HCT116 (cell line): ENCODE data around the gene ASRGL1. TPM values are rescaled to one million over a fixed set of nuclear protein-coding genes. Genes with fewer than 3 reads are reported as not detected.

Source experiments
- ATAC-seq: fragments of 200-7000 bp; cut with Tn5 transposase; 2 replicates; pipeline ENCODE4 v1.9.1; 2020; ENCODE audit warnings: mild to moderate bottlenecking, moderate library complexity
- BruUV-seq: library from RNA; stranded (reverse); fragments of 400-500 nt; replicated peaks from 2 replicates; lab custom pipeline; 2021; lab: Mats Ljungman, UMichigan
- CTCF ChIA-PET: fragments of 300-600 bp; sonication (Branson Sonifier 250); formaldehyde crosslinking; loops from one replicate; lab custom pipeline; 2021; ENCODE audit warnings: antibody characterized with exemption; lab: Charles Lee
- POLR2A ChIA-PET: fragments of 300-600, 350-600 bp; sonication (Branson Sonifier 250); formaldehyde crosslinking; loops from one replicate; lab custom pipeline; 2021; ENCODE audit warnings: antibody characterized with exemption; lab: Charles Lee
- RAD21 ChIA-PET, 2 experiments: fragments of 300-600 bp; sonication (Branson Sonifier 250); formaldehyde crosslinking; loops; one replicate each; lab custom pipeline; 2023; ENCODE audit warnings: low total read pairs in 2 of 2; ENCODE audit not compliant: uncharacterized antibody in 2 of 2, unreplicated experiment in 2 of 2, low non-redundant PET in 1 of 2; lab: Charles Lee
- DNase-seq: peaks from one replicate; pipeline ENCODE4 v3.0.0-alpha.2; 2010; ENCODE audit warnings: low read depth, low spot score
- H2AFZ ChIP-seq: fragments of 200-600 bp; shearing (Covaris generic), sonication (generic); 2 replicates; pipeline ENCODE4 v1.6.1; 2017; ENCODE audit warnings: low read depth, mixed run types, mixed read lengths, antibody characterized with exemption, low read length; ENCODE audit not compliant: poor library complexity, severe bottlenecking
- H3K27ac ChIP-seq: 2 replicates; pipeline ENCODE4 v1.5.1; 2012; ENCODE audit warnings: low read depth, low read length
- H3K27me3 ChIP-seq: fragments of 200-600 bp; sonication (generic); 2 replicates; pipeline ENCODE4 v1.6.1; 2016; ENCODE audit warnings: mixed run types, low read length, mixed read lengths; ENCODE audit not compliant: insufficient read depth
- H3K36me3 ChIP-seq, 2 experiments: fragments of 200-500 bp in 1 of 2; fragments of 200-600 bp in 1 of 2; sonication (Bioruptor generic) in 1 of 2; sonication (generic) in 1 of 2; 2 replicates each; pipeline versions ENCODE4 v1.5.1 to v1.6.1; 2014 to 2016; ENCODE audit warnings: low read length in 2 of 2, inconsistent platforms in 1 of 2, mixed read lengths in 1 of 2, mixed run types in 1 of 2; ENCODE audit not compliant: insufficient read depth in 2 of 2, control insufficient read depth in 1 of 2
- H3K4me1 ChIP-seq, 2 experiments: fragments of 200-600 bp in 1 of 2; sonication (generic) in 1 of 2; 2 replicates each; pipeline versions ENCODE4 v1.5.1 to v1.6.1; 2012 to 2017; ENCODE audit warnings: low read length in 2 of 2, inconsistent platforms in 1 of 2, mild to moderate bottlenecking in 1 of 2, mixed read lengths in 1 of 2, mixed run types in 1 of 2, moderate library complexity in 1 of 2; ENCODE audit not compliant: insufficient read depth in 2 of 2, control insufficient read depth in 1 of 2
- H3K4me2 ChIP-seq: fragments of 200-600 bp; sonication (generic); 2 replicates; pipeline ENCODE4 v1.6.1; 2017; ENCODE audit warnings: mixed run types, low read length, mixed read lengths
- H3K4me3 ChIP-seq, 2 experiments: fragments of 200-600 bp in 1 of 2; sonication (generic) in 1 of 2; replicated peaks in 1 of 2; 2 replicates each; pipeline ENCODE4 v1.5.1; 2011 to 2016; ENCODE audit warnings: low read length in 2 of 2, control low read depth in 1 of 2, low read depth in 1 of 2, mild to moderate bottlenecking in 1 of 2, mixed read lengths in 1 of 2, mixed run types in 1 of 2
- H3K79me2 ChIP-seq: fragments of 200-600 bp; sonication (generic); 2 replicates; pipeline ENCODE4 v1.6.1; 2017; ENCODE audit warnings: mild to moderate bottlenecking, mixed run types, low read length, moderate library complexity, mixed read lengths; ENCODE audit not compliant: insufficient read depth
- H3K9ac ChIP-seq: fragments of 200-600 bp; sonication (generic); 2 replicates; pipeline ENCODE4 v1.6.1; 2016; ENCODE audit warnings: low read length, mixed read lengths
- H3K9me2 ChIP-seq: fragments of 200-600 bp; sonication (generic), shearing (Covaris generic); 2 replicates; pipeline ENCODE4 v1.6.1; 2017; ENCODE audit warnings: mixed run types, mild to moderate bottlenecking, moderate library complexity; ENCODE audit not compliant: insufficient read depth
- H3K9me3 ChIP-seq, 2 experiments: fragments of 200-500 bp in 1 of 2; fragments of 200-600 bp in 1 of 2; sonication (Bioruptor generic) in 1 of 2; sonication (generic) in 1 of 2; 2 replicates each; pipeline ENCODE4 v1.6.1; 2014 to 2017; ENCODE audit warnings: low read length in 2 of 2, mixed read lengths in 2 of 2, inconsistent platforms in 1 of 2, low read depth in 1 of 2, mild to moderate bottlenecking in 1 of 2, mixed run types in 1 of 2, moderate library complexity in 1 of 2; ENCODE audit not compliant: control insufficient read depth in 1 of 2, insufficient read depth in 1 of 2
- H4K20me1 ChIP-seq: fragments of 200-600 bp; sonication (generic), shearing (Covaris generic); 2 replicates; pipeline ENCODE4 v1.6.1; 2017; ENCODE audit warnings: mixed run types, mild to moderate bottlenecking, moderate library complexity; ENCODE audit not compliant: insufficient read depth
- CBX3 ChIP-seq: IDR thresholded peaks from 2 replicates; pipeline ENCODE4 v1.6.1; 2012; ENCODE audit warnings: low read depth
- CTCF ChIP-seq, 3 experiments: fragments of 200-600 bp in 1 of 3; sonication (generic) in 1 of 3; IDR thresholded peaks in 2 of 3; conservative IDR thresholded peaks in 1 of 3; 2 replicates each; pipeline ENCODE4 v1.5.1; 2012 to 2017; ENCODE audit warnings: low read depth in 2 of 3, low read length in 2 of 3, antibody characterized with exemption in 1 of 3, borderline replicate concordance in 1 of 3, control low read depth in 1 of 3, mild to moderate bottlenecking in 1 of 3, mixed read lengths in 1 of 3, mixed run types in 1 of 3, moderate library complexity in 1 of 3; ENCODE audit not compliant: insufficient read depth in 1 of 3
- ELF1 ChIP-seq: IDR thresholded peaks from 2 replicates; pipeline ENCODE4 v1.6.1; 2012; ENCODE audit warnings: low read depth, borderline replicate concordance
- EZH2 ChIP-seq: fragments of 200-600 bp; sonication (generic); IDR thresholded peaks from 2 replicates; pipeline ENCODE4 v1.6.1; 2017; ENCODE audit warnings: antibody characterized with exemption, mixed run types
- EZH2phosphoT487 ChIP-seq: fragments of 200-600 bp; IDR thresholded peaks from 2 replicates; pipeline ENCODE4 v1.6.1; 2018; ENCODE audit warnings: antibody characterized with exemption, borderline replicate concordance
- FOSL1 ChIP-seq: IDR thresholded peaks from 2 replicates; pipeline ENCODE4 v1.6.1; 2012; ENCODE audit warnings: low read depth
- JUND ChIP-seq: IDR thresholded peaks from 2 replicates; pipeline ENCODE4 v1.6.1; 2012
- POLR2A ChIP-seq: IDR thresholded peaks from 2 replicates; pipeline ENCODE4 v1.7.0; 2011; ENCODE audit warnings: borderline replicate concordance; ENCODE audit not compliant: insufficient read depth, insufficient read length; ENCODE audit errors: extremely low read depth
- SIN3A ChIP-seq: IDR thresholded peaks from 2 replicates; pipeline ENCODE4 v1.6.1; 2012; ENCODE audit warnings: low read depth
- SP1 ChIP-seq: IDR thresholded peaks from 2 replicates; pipeline ENCODE4 v1.6.1; 2012; ENCODE audit warnings: low read depth
- TCF7L2 ChIP-seq: IDR thresholded peaks from 2 replicates; pipeline ENCODE4 v1.7.0; 2011; ENCODE audit warnings: borderline replicate concordance, inconsistent platforms; ENCODE audit not compliant: insufficient read depth, insufficient read length; ENCODE audit errors: extremely low read depth
- YY1 ChIP-seq: IDR thresholded peaks from 2 replicates; pipeline ENCODE4 v1.6.1; 2011; ENCODE audit warnings: low read length, low read depth, moderate library complexity, mild to moderate bottlenecking; ENCODE audit not compliant: insufficient replicate concordance; ENCODE audit errors: extremely low read depth
- ZBTB33 ChIP-seq: IDR thresholded peaks from 2 replicates; pipeline ENCODE4 v1.6.1; 2011; ENCODE audit warnings: mild to moderate bottlenecking, low read length, moderate library complexity; ENCODE audit not compliant: insufficient replicate concordance; ENCODE audit errors: extremely low read depth
- intact Hi-C: fragments of 100-400 bp; cut with micrococcal nuclease; formaldehyde crosslinking; loops from 2 replicates; pipeline ENCODE4 v1.10.0; 2022
- total RNA-seq: library from RNA; stranded (reverse); gene quantifications from one replicate; pipeline ENCODE4 v1.2.1, GENCODE V29; 2021; ENCODE audit not compliant: unreplicated experiment

ASRGL1 gene
- total RNA-seq, 1 experiment from 2014 or later: 27.6 TPM

GRCh38 chr11:62373464-62374119, 36.3 kb downstream of the ASRGL1 start:
- H3K9me3 ChIP-seq: no peaks in the 10 kb centered on the region
- ATAC-seq: no peak
- ChIA-PET RAD21 (no interaction called here), CTCF (no interaction called here)
- H3K9ac ChIP-seq: no peak overlapping the region
- H3K4me2 ChIP-seq: no peak overlapping the region
- TF ChIP-seq ZBTB33 (no peak), YY1 (no peak), CBX3 (no peak), SP1 (no peak), ELF1 (no peak), TCF7L2 (no peak)
- TF ChIP-seq, all 23 proteins: peak for 0
- Histone ChIP-seq H3K79me2 (no peaks in the 10 kb centered on the region), H3K27me3 (no peaks in the 10 kb centered on the region), H2AFZ (no peak overlapping the region), H4K20me1 (no peaks in the 10 kb centered on the region), H3K36me3 (no peaks in the 10 kb centered on the region), H3K9me2 (no peaks in the 10 kb centered on the region), H3K4me3 (no peak overlapping the region), H3K4me1 (no peaks in the 10 kb centered on the region), H3K27ac (no peak overlapping the region)
- no TSS peak for BruUV-seq
- intact Hi-C loops: no loop called here
- POLR2A ChIA-PET: no interaction called here
- DNase-seq: no peak

GRCh38 chr11:62374801-62375200, 37.6 kb downstream of the ASRGL1 start:
- Histone ChIP-seq H3K4me1 (no peaks in the 10 kb centered on the region), H3K27ac (no peak overlapping the region), H3K4me2 (no peak overlapping the region), H3K9ac (no peak overlapping the region), H3K9me2 (no peaks in the 10 kb centered on the region), H3K36me3 (no peaks in the 10 kb centered on the region), H3K79me2 (no peaks in the 10 kb centered on the region), H3K4me3 (no peak overlapping the region), H3K9me3 (no peaks in the 10 kb centered on the region), H2AFZ (no peak overlapping the region), H4K20me1 (no peaks in the 10 kb centered on the region), H3K27me3 (no peaks in the 10 kb centered on the region)
- ChIA-PET CTCF (no interaction called here), POLR2A (no interaction called here), RAD21 (no interaction called here)
- BruUV-seq: no TSS peak
- intact Hi-C loops: loop anchor here (5.0 kb wide), 2 partner anchors 142 to 202 kb away; no protein-coding TSS in a partner anchor
- DNase-seq: no peak
- no peak for ATAC-seq
- TF ChIP-seq ELF1 (no peak), SP1 (no peak), SIN3A (no peak), CTCF (IDR thresholded peaks at IDR 0.05 in 2 of 3, conservative IDR thresholded peaks at IDR 0.05 in 1 of 3; ENCODE audit: borderline replicate concordance in 1 of 3, insufficient read depth in 1 of 3, low read depth in 2 of 3, low read length in 2 of 3) (no peak), ZBTB33 (no peak), JUND (no peak), EZH2phosphoT487 (no peak), FOSL1 (no peak), TCF7L2 (no peak), EZH2 (no peak), POLR2A (no peak)
